ENCODE measurements around the gene RICTOR. TPM values are rescaled to one million over a fixed set of nuclear protein-coding genes. Genes with fewer than 3 reads are reported as not detected.
A peak's percentile ranks its signal among the peaks of the same experiment; 100 is the strongest.
"Not testable (repeated sequence)": the region's sequence is repeated elsewhere in the genome, so short reads cannot be mapped to it uniquely, and the experiment has no call there.

Gene RICTOR
- total RNA-seq, 2 experiments from 2014 or later: 125 TPM

GRCh38 chr5:39015743-39016586 lies 58.2 kb downstream of the RICTOR start:
- H3K36me3 ChIP-seq (ENCODE audit: insufficient read depth, low read length): peaks cover 61% of the 10 kb centered on the region
- Mint-ChIP-seq H3K4me1 (ENCODE audit: low read depth) (peaks cover 52% of the 10 kb centered on the region), H3K4me3 (no peak overlapping the region), H3K27ac (peak overlapping the region; percentile 43), H3K27me3 (no peaks in the 10 kb centered on the region), H3K36me3 (ENCODE audit: low read depth) (peaks cover 95% of the 10 kb centered on the region), H3K9me3 (peaks cover 7% of the 10 kb centered on the region)
- H3K4me1 ChIP-seq (ENCODE audit: insufficient read depth, low read length): no peaks in the 10 kb centered on the region
- DNase-seq: no peak
- intact Hi-C loops (cut with DNase I, micrococcal nuclease): loop anchor here in 1 of 2 experiments (5.0 kb wide), 1 partner anchor 41 kb away; no protein-coding TSS in a partner anchor
- no peak overlapping the region for H3K27ac ChIP-seq (ENCODE audit: low read depth in 1 of 2, low read length in 2 of 2)
- peaks cover 6 to 15% of the 10 kb centered on the region in 2 experiments for H3K9me3 ChIP-seq (ENCODE audit: control insufficient read depth in 1 of 2, insufficient read depth in 1 of 2, low read length in 2 of 2)
- H3K27me3 ChIP-seq (ENCODE audit: control insufficient read depth in 1 of 2, insufficient read depth in 2 of 2, low read length in 2 of 2): no peaks in the 10 kb centered on the region
- POLR2A ChIA-PET: interaction anchor here (0.6 kb wide), 1 partner anchor 82 kb away, joined by 3 read pairs; no protein-coding TSS in a partner anchor
- CTCF ChIA-PET: interaction anchor here (1.0 kb wide), 1 partner anchor 267 kb away, joined by 3 read pairs; no protein-coding TSS in a partner anchor
- no peak for ATAC-seq (ENCODE audit: poor library complexity)
- TF ChIP-seq, protein P1, sequence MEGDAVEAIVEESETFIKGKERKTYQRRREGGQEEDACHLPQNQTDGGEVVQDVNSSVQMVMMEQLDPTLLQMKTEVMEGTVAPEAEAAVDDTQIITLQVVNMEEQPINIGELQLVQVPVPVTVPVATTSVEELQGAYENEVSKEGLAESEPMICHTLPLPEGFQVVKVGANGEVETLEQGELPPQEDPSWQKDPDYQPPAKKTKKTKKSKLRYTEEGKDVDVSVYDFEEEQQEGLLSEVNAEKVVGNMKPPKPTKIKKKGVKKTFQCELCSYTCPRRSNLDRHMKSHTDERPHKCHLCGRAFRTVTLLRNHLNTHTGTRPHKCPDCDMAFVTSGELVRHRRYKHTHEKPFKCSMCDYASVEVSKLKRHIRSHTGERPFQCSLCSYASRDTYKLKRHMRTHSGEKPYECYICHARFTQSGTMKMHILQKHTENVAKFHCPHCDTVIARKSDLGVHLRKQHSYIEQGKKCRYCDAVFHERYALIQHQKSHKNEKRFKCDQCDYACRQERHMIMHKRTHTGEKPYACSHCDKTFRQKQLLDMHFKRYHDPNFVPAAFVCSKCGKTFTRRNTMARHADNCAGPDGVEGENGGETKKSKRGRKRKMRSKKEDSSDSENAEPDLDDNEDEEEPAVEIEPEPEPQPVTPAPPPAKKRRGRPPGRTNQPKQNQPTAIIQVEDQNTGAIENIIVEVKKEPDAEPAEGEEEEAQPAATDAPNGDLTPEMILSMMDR (IDR thresholded peaks at IDR 0.05): no peak
- no peak overlapping the region for H3K4me3 ChIP-seq (ENCODE audit: low read length)

GRCh38 chr5:39014561-39014960 lies 59.6 kb downstream of the RICTOR start:
- Histone ChIP-seq H3K36me3 (ENCODE audit: insufficient read depth, low read length) (peaks cover 52% of the 10 kb centered on the region), H3K27ac (ENCODE audit: low read depth in 1 of 2, low read length in 2 of 2) (no peak overlapping the region), H3K4me3 (ENCODE audit: low read length) (no peak overlapping the region), H3K4me1 (ENCODE audit: insufficient read depth, low read length) (no peaks in the 10 kb centered on the region), H3K9me3 (ENCODE audit: control insufficient read depth in 1 of 2, insufficient read depth in 1 of 2, low read length in 2 of 2) (peaks cover 8 to 18% of the 10 kb centered on the region in 2 experiments), H3K27me3 (ENCODE audit: control insufficient read depth in 1 of 2, insufficient read depth in 2 of 2, low read length in 2 of 2) (no peaks in the 10 kb centered on the region)
- TF ChIP-seq, protein P1 (IDR thresholded peaks at IDR 0.05): no peak
- ChIA-PET CTCF (interaction anchor here (0.9 to 1.0 kb wide), 2 partner anchors 66 to 268 kb away, joined by 3 read pairs; no protein-coding TSS in a partner anchor), POLR2A (no interaction called here)
- Mint-ChIP-seq H3K4me1 (ENCODE audit: low read depth) (peaks cover 49% of the 10 kb centered on the region), H3K4me3 (no peak overlapping the region), H3K9me3 (peaks cover 7% of the 10 kb centered on the region), H3K27ac (no peak overlapping the region), H3K36me3 (ENCODE audit: low read depth) (peaks cover 95% of the 10 kb centered on the region), H3K27me3 (no peaks in the 10 kb centered on the region)
- ATAC-seq (ENCODE audit: poor library complexity) (no peak), DNase-seq (no peak)
- intact Hi-C loops (cut with DNase I, micrococcal nuclease): no loop called here

- Histone ChIP-seq H3K4me1 (ENCODE audit: insufficient read depth, low read length) (no peaks in the 10 kb centered on the region), H3K27ac (ENCODE audit: low read depth in 1 of 2, low read length in 2 of 2) (no peak overlapping the region), H3K9me3 (ENCODE audit: control insufficient read depth in 1 of 2, insufficient read depth in 1 of 2, low read length in 2 of 2) (peaks cover 8 to 18% of the 10 kb centered on the region in 2 experiments), H3K27me3 (ENCODE audit: control insufficient read depth in 1 of 2, insufficient read depth in 2 of 2, low read length in 2 of 2) (no peaks in the 10 kb centered on the region), H3K36me3 (ENCODE audit: insufficient read depth, low read length) (peaks cover 46% of the 10 kb centered on the region), H3K4me3 (ENCODE audit: low read length) (no peak overlapping the region)
- Mint-ChIP-seq H3K27me3 (no peaks in the 10 kb centered on the region), H3K9me3 (peaks cover 7% of the 10 kb centered on the region), H3K4me1 (ENCODE audit: low read depth) (peaks cover 48% of the 10 kb centered on the region), H3K4me3 (no peak overlapping the region), H3K27ac (no peak overlapping the region), H3K36me3 (ENCODE audit: low read depth) (peaks cover 95% of the 10 kb centered on the region)
- no peak for ATAC-seq (ENCODE audit: poor library complexity)
- ChIA-PET POLR2A (no interaction called here), CTCF (interaction anchor here (0.9 kb wide), 1 partner anchor 67 kb away, joined by 3 read pairs; no protein-coding TSS in a partner anchor)
- intact Hi-C loops (cut with DNase I, micrococcal nuclease): no loop called here
- no peak for DNase-seq
- TF ChIP-seq, protein P1 (IDR thresholded peaks at IDR 0.05): no peak
Observed at GRCh38 chr5:39013938-39014337, 60.3 kb downstream of the RICTOR start.

DNA sequence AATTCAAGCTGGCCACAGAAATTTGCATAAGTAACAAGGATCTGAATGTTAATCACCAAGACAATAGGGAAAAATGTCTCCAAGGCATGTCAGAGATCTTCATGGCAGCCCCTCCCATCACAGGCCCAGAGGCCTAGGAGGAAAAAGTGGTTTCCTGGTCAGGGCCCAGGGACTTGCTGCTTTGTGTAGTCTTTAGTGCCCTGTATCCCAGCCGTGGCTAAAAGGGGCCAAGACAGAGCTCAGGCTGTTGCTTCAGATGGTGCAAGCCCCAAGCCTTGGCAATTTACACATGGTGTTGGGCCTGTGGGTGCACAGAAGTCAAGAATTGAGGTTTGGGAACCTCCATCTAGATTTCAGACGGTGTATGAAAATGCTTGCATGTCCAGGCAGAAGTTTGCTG lies 63.2 kb downstream of the RICTOR start:
- CTCF ChIA-PET; H3K4me1 ChIP-seq (ENCODE audit: insufficient read depth, low read length); ATAC-seq (ENCODE audit: poor library complexity); POLR2A ChIA-PET; intact Hi-C loops (cut with DNase I, micrococcal nuclease); H3K4me3 ChIP-seq (ENCODE audit: low read length); H3K27me3 Mint-ChIP-seq; H3K27ac Mint-ChIP-seq; H3K4me3 Mint-ChIP-seq; DNase-seq; H3K27ac ChIP-seq (ENCODE audit: low read depth in 1 of 2, low read length in 2 of 2); H3K9me3 Mint-ChIP-seq; H3K27me3 ChIP-seq (ENCODE audit: control insufficient read depth in 1 of 2, insufficient read depth in 2 of 2, low read length in 2 of 2): not testable (repeated sequence)
- Mint-ChIP-seq H3K36me3 (ENCODE audit: low read depth) (peaks cover 69% of the 10 kb centered on the region), H3K4me1 (ENCODE audit: low read depth) (peaks cover 31% of the 10 kb centered on the region)
- Histone ChIP-seq H3K36me3 (ENCODE audit: insufficient read depth, low read length) (peaks cover 32% of the 10 kb centered on the region), H3K9me3 (ENCODE audit: control insufficient read depth in 1 of 2, insufficient read depth in 1 of 2, low read length in 2 of 2) (peaks cover 8 to 18% of the 10 kb centered on the region in 2 experiments)
